ENCODE data around the gene KIF5C. TPM values are rescaled to one million over a fixed set of nuclear protein-coding genes. Genes with fewer than 3 reads are reported as not detected.

The KIF5C gene
- total RNA-seq, 1 experiment from 2014 or later, result 1.5 TPM

DNA sequence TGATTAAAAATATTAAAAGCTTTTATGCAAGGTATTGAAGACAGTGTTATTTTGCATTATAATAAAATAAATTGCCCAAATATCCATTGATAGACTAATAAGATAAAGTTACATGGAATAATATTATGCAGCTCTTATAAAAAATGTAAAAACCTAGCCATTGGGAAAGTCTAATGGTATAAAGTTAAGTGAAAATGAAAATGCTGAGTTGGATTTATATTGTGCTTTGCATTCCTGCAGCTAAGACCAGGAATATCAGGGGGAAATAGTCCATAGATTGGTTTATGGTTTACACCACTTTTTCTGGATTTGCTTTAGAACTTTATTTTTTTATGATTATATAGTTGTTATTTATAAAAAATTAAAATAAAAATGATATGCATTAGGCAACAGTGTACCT, 117.4 kb downstream of the KIF5C start:
- TF ChIP-seq, protein P1, sequence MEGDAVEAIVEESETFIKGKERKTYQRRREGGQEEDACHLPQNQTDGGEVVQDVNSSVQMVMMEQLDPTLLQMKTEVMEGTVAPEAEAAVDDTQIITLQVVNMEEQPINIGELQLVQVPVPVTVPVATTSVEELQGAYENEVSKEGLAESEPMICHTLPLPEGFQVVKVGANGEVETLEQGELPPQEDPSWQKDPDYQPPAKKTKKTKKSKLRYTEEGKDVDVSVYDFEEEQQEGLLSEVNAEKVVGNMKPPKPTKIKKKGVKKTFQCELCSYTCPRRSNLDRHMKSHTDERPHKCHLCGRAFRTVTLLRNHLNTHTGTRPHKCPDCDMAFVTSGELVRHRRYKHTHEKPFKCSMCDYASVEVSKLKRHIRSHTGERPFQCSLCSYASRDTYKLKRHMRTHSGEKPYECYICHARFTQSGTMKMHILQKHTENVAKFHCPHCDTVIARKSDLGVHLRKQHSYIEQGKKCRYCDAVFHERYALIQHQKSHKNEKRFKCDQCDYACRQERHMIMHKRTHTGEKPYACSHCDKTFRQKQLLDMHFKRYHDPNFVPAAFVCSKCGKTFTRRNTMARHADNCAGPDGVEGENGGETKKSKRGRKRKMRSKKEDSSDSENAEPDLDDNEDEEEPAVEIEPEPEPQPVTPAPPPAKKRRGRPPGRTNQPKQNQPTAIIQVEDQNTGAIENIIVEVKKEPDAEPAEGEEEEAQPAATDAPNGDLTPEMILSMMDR (IDR thresholded peaks at IDR 0.05; ENCODE audit: insufficient read depth in 1 of 2, low read depth in 1 of 2, low read length in 1 of 2, severe bottlenecking in 1 of 2, unreplicated experiment in 1 of 2), result no peak
- ChIA-PET POLR2A (no interaction called here), CTCF (no interaction called here)
- Mint-ChIP-seq H3K9me3 (ENCODE audit: unreplicated experiment) (no peaks in the 10 kb centered on the region), H3K4me1 (ENCODE audit: low read depth, unreplicated experiment) (peaks cover 16% of the 10 kb centered on the region), H3K4me3 (ENCODE audit: unreplicated experiment) (no peak overlapping the region), H3K27me3 (ENCODE audit: insufficient read depth, unreplicated experiment) (no peaks in the 10 kb centered on the region), H3K27ac (ENCODE audit: unreplicated experiment) (no peak overlapping the region), H3K36me3 (ENCODE audit: insufficient read depth, unreplicated experiment) (no peaks in the 10 kb centered on the region)
- Histone ChIP-seq H3K36me3 (ENCODE audit: control insufficient read depth, insufficient read depth, low read length) (no peaks in the 10 kb centered on the region), H3K27me3 (replicated peaks; ENCODE audit: control insufficient read depth, insufficient read depth, low read length) (0 out of 2 replicates have a peak, but pooled peaks cover 1% of the 10 kb centered on the region), H3K9me3 (no peaks in the 10 kb centered on the region), H3K4me3 (ENCODE audit: low read depth, low read length) (no peak overlapping the region), H3K4me1 (no peaks in the 10 kb centered on the region)
- no peak for DNase-seq
- intact Hi-C loops (cut with micrococcal nuclease; ENCODE audit: unreplicated experiment), result no loop called here
- no TSS peak for BruUV-seq (replicated peaks)

DNA sequence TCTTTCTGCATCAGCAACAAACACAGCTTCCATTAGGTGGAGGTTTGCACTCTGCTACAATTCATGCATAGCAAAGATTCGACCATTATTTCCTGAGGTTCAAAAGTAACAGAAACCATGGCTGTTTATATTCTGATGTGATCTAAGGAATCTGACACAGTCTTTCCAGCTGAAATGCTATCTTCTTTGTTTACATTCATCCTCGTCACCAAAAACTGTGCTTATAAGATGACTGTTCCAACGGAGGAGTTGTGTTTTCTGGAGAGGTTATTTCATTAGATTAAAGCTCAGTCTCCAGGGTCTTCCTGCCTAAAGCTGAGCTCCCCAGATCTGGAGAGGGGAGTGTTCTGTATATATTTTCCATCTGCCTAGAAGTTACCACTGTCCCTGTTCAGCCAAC, 118.3 kb downstream of the KIF5C start:
- no TSS peak for BruUV-seq (replicated peaks)

DNA sequence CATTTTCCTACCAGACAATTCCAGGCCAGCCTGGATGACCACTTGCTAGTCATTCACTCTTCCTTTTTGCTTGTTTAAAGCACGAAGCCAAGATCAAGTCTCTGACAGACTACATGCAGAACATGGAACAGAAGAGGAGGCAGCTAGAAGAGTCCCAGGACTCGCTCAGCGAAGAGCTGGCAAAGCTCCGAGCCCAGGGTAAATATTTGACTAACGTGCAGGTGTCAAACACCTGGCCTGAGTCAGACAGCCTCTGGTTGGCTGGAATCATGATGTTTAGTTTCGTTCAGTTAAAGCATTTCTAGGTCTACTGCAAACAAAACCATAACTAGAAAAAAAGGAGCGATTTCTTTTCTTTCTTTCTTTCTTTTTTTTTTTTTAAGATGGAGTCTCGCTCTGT, 119.3 kb downstream of the KIF5C start:
- ChIA-PET POLR2A (no interaction called here), CTCF (interaction anchor here (0.6 to 0.7 kb wide), 3 partner anchors 67 to 485 kb away, joined by 3 to 12 read pairs (median 3); no protein-coding TSS in a partner anchor)
- H3K4me3 Mint-ChIP-seq (ENCODE audit: unreplicated experiment), result no peak overlapping the region
- Histone ChIP-seq H3K27me3 (replicated peaks; ENCODE audit: control insufficient read depth, insufficient read depth, low read length) (no peaks in the 10 kb centered on the region; the same call in 1 of the 2 replicates), H3K4me3 (ENCODE audit: low read depth, low read length) (no peak overlapping the region), H3K36me3 (ENCODE audit: control insufficient read depth, insufficient read depth, low read length) (no peaks in the 10 kb centered on the region), H3K4me1 (peaks cover 6% of the 10 kb centered on the region), H3K9me3 (no peaks in the 10 kb centered on the region)
- peak in 1 of 2 experiments; percentile 46 for DNase-seq
- BruUV-seq (replicated peaks), result no TSS peak
- intact Hi-C loops (cut with micrococcal nuclease; ENCODE audit: unreplicated experiment), result no loop called here
- H3K27ac Mint-ChIP-seq (ENCODE audit: unreplicated experiment), result no peak overlapping the region
- H3K9me3 Mint-ChIP-seq (ENCODE audit: unreplicated experiment), result no peaks in the 10 kb centered on the region
- no peaks in the 10 kb centered on the region for H3K36me3 Mint-ChIP-seq (ENCODE audit: insufficient read depth, unreplicated experiment)
- TF ChIP-seq, protein P1 (IDR thresholded peaks at IDR 0.05; ENCODE audit: insufficient read depth in 1 of 2, low read depth in 1 of 2, low read length in 1 of 2, severe bottlenecking in 1 of 2, unreplicated experiment in 1 of 2), result no peak
- no peaks in the 10 kb centered on the region for H3K27me3 Mint-ChIP-seq (ENCODE audit: insufficient read depth, unreplicated experiment)
- peaks cover 16% of the 10 kb centered on the region for H3K4me1 Mint-ChIP-seq (ENCODE audit: low read depth, unreplicated experiment)

More for the DNA sequence above, 118.3 kb downstream of the KIF5C start:
- H3K36me3 ChIP-seq (ENCODE audit: control insufficient read depth, insufficient read depth, low read length), result no peaks in the 10 kb centered on the region
- Mint-ChIP-seq H3K27me3 (ENCODE audit: insufficient read depth, unreplicated experiment) (no peaks in the 10 kb centered on the region), H3K4me1 (ENCODE audit: low read depth, unreplicated experiment) (peaks cover 16% of the 10 kb centered on the region), H3K9me3 (ENCODE audit: unreplicated experiment) (no peaks in the 10 kb centered on the region), H3K36me3 (ENCODE audit: insufficient read depth, unreplicated experiment) (no peaks in the 10 kb centered on the region), H3K27ac (ENCODE audit: unreplicated experiment) (no peak overlapping the region), H3K4me3 (ENCODE audit: unreplicated experiment) (no peak overlapping the region)
- POLR2A ChIA-PET, result no interaction called here
- DNase-seq, result no peak
- H3K4me3 ChIP-seq (ENCODE audit: low read depth, low read length), result no peak overlapping the region
- intact Hi-C loops (cut with micrococcal nuclease; ENCODE audit: unreplicated experiment), result no loop called here
- H3K27me3 ChIP-seq (replicated peaks; ENCODE audit: control insufficient read depth, insufficient read depth, low read length), result 0 out of 2 replicates have a peak, but pooled peaks cover 1% of the 10 kb centered on the region
- CTCF ChIA-PET, result interaction anchor here (0.6 kb wide), 1 partner anchor 48 kb away, joined by 3 read pairs; no protein-coding TSS in a partner anchor
- TF ChIP-seq, protein P1 (IDR thresholded peaks at IDR 0.05; ENCODE audit: insufficient read depth in 1 of 2, low read depth in 1 of 2, low read length in 1 of 2, severe bottlenecking in 1 of 2, unreplicated experiment in 1 of 2), result no peak
- peaks cover 5% of the 10 kb centered on the region; the same call in 1 of the 2 replicates for H3K4me1 ChIP-seq
- H3K9me3 ChIP-seq, result no peaks in the 10 kb centered on the region

All from Caco-2 (cell line).